IMR-90 (cell line): ENCODE results near the gene CD300H. TPM values are rescaled to one million over a fixed set of nuclear protein-coding genes. Genes with fewer than 3 reads are reported as not detected.

Source experiments
- ATAC-seq: fragments of 200-7000 bp; cut with Tn5 transposase; 2 replicates; pipeline ENCODE4 v1.9.1; 2020; ENCODE audit warnings: low read depth, mild to moderate bottlenecking, moderate library complexity
- BruUV-seq: library from RNA; stranded (reverse); fragments of 400-500 nt; replicated peaks from 2 replicates; lab custom pipeline; 2021; lab: Mats Ljungman, UMichigan
- CTCF ChIA-PET: fragments of 300-600 bp; formaldehyde crosslinking; extraction: SDS; loops from one replicate; lab custom pipeline; 2021; ENCODE audit warnings: antibody characterized with exemption; lab: Yijun Ruan, JAX
- POLR2A ChIA-PET: fragments of 300-600 bp; sonication (Branson Sonifier 250); formaldehyde crosslinking; loops from one replicate; lab custom pipeline; 2022; ENCODE audit warnings: antibody characterized with exemption; ENCODE audit not compliant: unreplicated experiment; lab: Charles Lee
- DNase-seq: peaks from one replicate; pipeline ENCODE4 v3.0.0; 2013
- H2AFZ ChIP-seq: replicated peaks from 2 replicates; pipeline ENCODE3; 2013; ENCODE audit warnings: low read length, mild to moderate bottlenecking; ENCODE audit not compliant: poor library complexity
- H2AK5ac ChIP-seq: 2 replicates; pipeline ENCODE4 v1.6.1; 2013; ENCODE audit warnings: low read depth, low read length, inconsistent platforms
- H2AK9ac ChIP-seq: replicated peaks from 2 replicates; pipeline ENCODE3; 2013; ENCODE audit warnings: mild to moderate bottlenecking, low read depth, low read length, moderate library complexity; ENCODE audit not compliant: poor library complexity
- H2BK120ac ChIP-seq: 2 replicates; pipeline ENCODE4 v1.6.1; 2013; ENCODE audit warnings: low read depth, low read length, inconsistent platforms
- H2BK15ac ChIP-seq: 3 replicates; pipeline ENCODE4 v1.6.1; 2013; ENCODE audit warnings: low read depth, low read length, inconsistent platforms
- H2BK20ac ChIP-seq: 2 replicates; pipeline ENCODE4 v1.6.1; 2013; ENCODE audit warnings: low read depth, mild to moderate bottlenecking, inconsistent platforms, low read length, moderate library complexity
- H2BK5ac ChIP-seq: 2 replicates; pipeline ENCODE4 v1.6.1; 2013; ENCODE audit warnings: mild to moderate bottlenecking, low read depth, low read length, inconsistent platforms; ENCODE audit not compliant: poor library complexity, severe bottlenecking
- H3K14ac ChIP-seq: replicated peaks from 2 replicates; pipeline ENCODE4 v1.6.1; 2013; ENCODE audit warnings: low read depth, low read length, inconsistent platforms
- H3K18ac ChIP-seq: 2 replicates; pipeline ENCODE4 v1.6.1; 2013; ENCODE audit warnings: low read depth, low read length, control low read depth
- H3K23ac ChIP-seq: 2 replicates; pipeline ENCODE4 v1.6.1; 2013; ENCODE audit warnings: low read depth, low read length, inconsistent platforms
- H3K27ac ChIP-seq: 2 replicates; pipeline ENCODE4 v1.5.1; 2013; ENCODE audit warnings: mild to moderate bottlenecking, control low read depth, low read length; ENCODE audit not compliant: insufficient read depth
- H3K27me3 ChIP-seq: 2 replicates; pipeline ENCODE4 v1.6.1; 2013; ENCODE audit warnings: low read length; ENCODE audit not compliant: control insufficient read depth, insufficient read depth
- H3K36me3 ChIP-seq: 2 replicates; pipeline ENCODE4 v1.6.1; 2013; ENCODE audit warnings: low read length, mixed read lengths; ENCODE audit not compliant: control insufficient read depth, insufficient read depth
- H3K4ac ChIP-seq: 2 replicates; pipeline ENCODE4 v1.6.1; 2013; ENCODE audit warnings: low read depth, low read length, inconsistent platforms
- H3K4me1 ChIP-seq: 2 replicates; pipeline ENCODE4 v1.6.1; 2013; ENCODE audit warnings: low read length, mixed read lengths; ENCODE audit not compliant: control insufficient read depth, insufficient read depth
- H3K4me2 ChIP-seq: 2 replicates; pipeline ENCODE4 v1.6.1; 2013; ENCODE audit warnings: low read depth, mild to moderate bottlenecking, control low read depth, low read length, moderate library complexity
- H3K4me3 ChIP-seq: 2 replicates; pipeline ENCODE4 v1.5.1; 2013; ENCODE audit warnings: low read depth, mild to moderate bottlenecking, control low read depth, low read length, moderate library complexity; ENCODE audit not compliant: insufficient read depth
- H3K56ac ChIP-seq: 2 replicates; pipeline ENCODE4 v1.6.1; 2013; ENCODE audit warnings: low read length, inconsistent platforms; ENCODE audit not compliant: insufficient read depth; ENCODE audit errors: extremely low read depth
- H3K79me1 ChIP-seq, 2 experiments: 2 replicates each; pipeline ENCODE4 v1.6.1; 2013; ENCODE audit warnings: low read length in 2 of 2, inconsistent platforms in 1 of 2, low read depth in 1 of 2
- H3K9ac ChIP-seq: 2 replicates; pipeline ENCODE4 v1.6.1; 2013; ENCODE audit warnings: low read depth, low read length, control low read depth
- H3K9me1 ChIP-seq: 2 replicates; pipeline ENCODE4 v1.6.1; 2013; ENCODE audit warnings: low read length, inconsistent platforms; ENCODE audit not compliant: insufficient read depth
- H3K9me3 ChIP-seq: 2 replicates; pipeline ENCODE4 v1.6.1; 2013; ENCODE audit warnings: low read length; ENCODE audit not compliant: control insufficient read depth, insufficient read depth
- H4K20me1 ChIP-seq: 2 replicates; pipeline ENCODE4 v1.6.1; 2013; ENCODE audit warnings: low read length, inconsistent platforms; ENCODE audit not compliant: insufficient read depth
- H4K5ac ChIP-seq: 2 replicates; pipeline ENCODE4 v1.6.1; 2013; ENCODE audit warnings: mild to moderate bottlenecking, low read depth, low read length, control low read depth
- H4K8ac ChIP-seq, 2 experiments: 2 replicates each; pipeline ENCODE4 v1.6.1; 2013; ENCODE audit warnings: low read depth in 2 of 2, low read length in 2 of 2, control low read depth in 1 of 2, inconsistent platforms in 1 of 2
- H4K91ac ChIP-seq: 2 replicates; pipeline ENCODE4 v1.6.1; 2013; ENCODE audit warnings: low read depth, low read length, inconsistent platforms; ENCODE audit not compliant: insufficient read depth
- CTCF ChIP-seq: conservative IDR thresholded peaks from 2 replicates; pipeline ENCODE4 v1.5.1; 2012; ENCODE audit warnings: mild to moderate bottlenecking, low read depth, low read length, improper control_type of control experiment
- MXI1 ChIP-seq: IDR thresholded peaks from 2 replicates; pipeline ENCODE4 v1.6.1; 2012; ENCODE audit warnings: low read depth, mild to moderate bottlenecking, low read length, moderate library complexity, borderline replicate concordance
- WGBS, 2 experiments: methylation state at CpG; one replicate each; pipeline versions ENCODE4 v1.1.5 to v1.1.7; 2013; ENCODE audit warnings: missing lambda C conversion rate in 2 of 2; ENCODE audit not compliant: insufficient read length in 1 of 2; ENCODE audit errors: extremely low coverage in 2 of 2; 5-methylcytosine and 5-hydroxymethylcytosine counted together
- dilution Hi-C: fragments of 300-500 bp; cut with HindIII; formaldehyde crosslinking; loops from one replicate; pipeline ENCODE4 v1.14.3; 2018; ENCODE audit warnings: low sequenced_read_pairs; ENCODE audit not compliant: unreplicated experiment
- in situ Hi-C: fragments of 300-500 bp; cut with MboI; formaldehyde crosslinking; loops from 3 replicates; pipeline ENCODE4 v1.14.3; 2019; ENCODE audit warnings: low sequenced_read_pairs, inconsistent platforms, mixed read lengths
- intact Hi-C: fragments of 100-400 bp; cut with micrococcal nuclease; formaldehyde crosslinking; loops from 2 replicates; pipeline ENCODE4 v1.10.0; 2022
- polyA plus RNA-seq, 3 experiments: library from polyadenylated mRNA; depleted of rRNA; stranded (reverse); fragments of >200 nt; gene quantifications; 2 replicates each; pipeline ENCODE4 v1.2.3, GENCODE V29; 2012; ENCODE audit warnings: low replicate concordance in 1 of 3
- total RNA-seq: library from RNA; depleted of rRNA; stranded (reverse); fragments of >200 nt; gene quantifications from 2 replicates; pipeline ENCODE4 v1.2.3, GENCODE V29; 2012

Gene CD300H
- total and polyA plus RNA-seq, 2 of the 4 experiments (the other 2 are of a cell fraction), result not detected

DNA sequence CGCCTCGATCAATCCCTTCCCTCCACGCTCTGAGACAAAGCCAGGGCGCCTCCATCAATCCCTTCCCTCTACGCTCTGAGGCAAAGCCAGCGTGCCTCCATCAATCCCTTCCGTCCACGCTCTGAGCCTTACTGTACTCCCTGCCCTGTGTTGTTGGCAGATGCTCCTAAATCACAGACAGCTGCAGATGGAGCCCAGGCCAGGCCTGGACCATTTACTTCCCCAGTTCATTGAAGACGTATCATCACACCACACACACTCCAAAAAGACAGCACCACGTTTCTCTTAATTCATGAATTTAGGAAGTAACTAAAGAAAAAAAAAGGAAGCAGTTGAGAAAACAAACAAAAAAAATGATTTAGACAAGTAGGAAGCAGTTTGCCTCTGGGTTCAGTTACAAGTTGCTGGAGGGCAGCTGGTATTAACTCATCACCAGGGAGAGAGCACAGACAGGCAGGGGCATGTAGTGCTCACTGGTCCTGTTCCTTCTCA lies 32.2 kb upstream of the CD300H start:
- Histone ChIP-seq H2BK20ac (no peak overlapping the region), H3K18ac (no peak overlapping the region), H3K4me1 (no peaks in the 10 kb centered on the region), H2BK120ac (no peak overlapping the region), H3K23ac (no peak overlapping the region), H4K20me1 (no peaks in the 10 kb centered on the region), H4K91ac (no peak overlapping the region), H3K27ac (no peak overlapping the region), H2AK5ac (no peak overlapping the region), H2BK5ac (no peak overlapping the region), H3K4me3 (no peak overlapping the region), H4K8ac (no peak overlapping the region), H2AK9ac (no peak overlapping the region), H3K14ac (no peak overlapping the region), H3K36me3 (no peaks in the 10 kb centered on the region), H3K9me3 (peaks cover 3% of the 10 kb centered on the region; the same call in 1 of the 2 replicates), H3K4ac (no peak overlapping the region), H3K9me1 (no peaks in the 10 kb centered on the region), H2AFZ (no peak overlapping the region), H3K79me1 (no peaks in the 10 kb centered on the region), H4K5ac (no peak overlapping the region), H3K9ac (no peak overlapping the region), H3K56ac (no peak overlapping the region), H3K27me3 (no peaks in the 10 kb centered on the region), H3K4me2 (no peak overlapping the region), H2BK15ac (no peak overlapping the region)
- in situ Hi-C loops, result no loop called here
- TF ChIP-seq MXI1 (no peak), CTCF (no peak)
- DNase-seq, result no peak
- POLR2A ChIA-PET, result no interaction called here
- no peak for ATAC-seq
- dilution Hi-C loops, result no loop called here
- no TSS peak for BruUV-seq
- CTCF ChIA-PET, result no interaction called here
- WGBS, 2 experiments, result 42% methylated on average over 3 of the region's 10 CpGs; no CpG with 5 or more reads in 1 of the 2 experiments
- intact Hi-C loops, result no loop called here
